Measurements from ENCODE around the gene UBE2C. TPM values are rescaled to one million over a fixed set of nuclear protein-coding genes. Genes with fewer than 3 reads are reported as not detected.

UBE2C gene
- total RNA-seq, 1 experiment from 2014 or later, result 268 TPM

DNA sequence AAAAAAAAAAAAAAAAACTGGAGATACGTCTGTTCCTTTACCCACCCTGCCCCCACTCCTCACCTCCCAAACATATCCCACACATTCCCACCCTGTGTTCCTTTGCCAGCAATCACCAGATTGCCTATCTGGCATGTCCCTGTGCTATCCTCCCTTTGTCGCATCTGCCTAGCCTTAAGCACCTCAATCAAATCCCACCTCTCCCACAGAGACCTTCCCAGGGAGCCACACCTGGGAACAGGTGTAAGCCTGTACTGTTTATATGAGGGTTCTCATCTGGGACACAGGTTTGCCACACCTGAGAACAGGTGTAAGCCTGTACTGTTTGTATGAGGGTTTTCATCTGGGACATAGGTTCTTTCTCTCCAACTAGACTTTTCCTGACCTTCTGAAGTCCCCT is 37.5 kb upstream of the UBE2C start:
- DNase-seq, result no peak
- no peak overlapping the region for H2BK5ac ChIP-seq (ENCODE audit: insufficient read length, low read length)
- H3K14ac ChIP-seq (ENCODE audit: insufficient read depth, low read length), result no peak overlapping the region
- H3K4me2 ChIP-seq (ENCODE audit: insufficient read depth, insufficient read length, low read length), result no peak overlapping the region
- Mint-ChIP-seq H3K4me3 (no peak overlapping the region), H3K27ac (no peak overlapping the region; a peak in 1 of 7 replicates), H3K27me3 (ENCODE audit: low read depth) (peaks cover 1% of the 10 kb centered on the region), H3K4me1 (peaks cover 4 to 8% of the 10 kb centered on the region in 2 experiments), H3K36me3 (ENCODE audit: insufficient read depth in 1 of 3, low read depth in 3 of 3) (no peaks in the 10 kb centered on the region; a peak in 1 of 7 replicates), H3K9me3 (no peaks in the 10 kb centered on the region; a peak in 1 of 5 replicates)
- H3K9me3 ChIP-seq (ENCODE audit: control insufficient read depth, low read depth, low read length), result no peaks in the 10 kb centered on the region
- no peak overlapping the region for H3T11ph ChIP-seq (ENCODE audit: low read length)
- WGBS (ENCODE audit: extremely low coverage, insufficient read length, low lambda C conversion rate), result no CpG with 5 or more reads among the region's 2 CpGs
- H3K9ac ChIP-seq (ENCODE audit: extremely low read depth, insufficient read length, low read length), result no peak overlapping the region
- H2AK5ac ChIP-seq (ENCODE audit: insufficient read length, low read length), result no peak overlapping the region
- H3K4me1 ChIP-seq (ENCODE audit: insufficient read depth, low read length), result 0 out of 2 replicates have a peak, but pooled peaks cover 2% of the 10 kb centered on the region
- no peak overlapping the region for H2BK20ac ChIP-seq (ENCODE audit: low read depth, low read length, poor library complexity, severe bottlenecking)
- H3K27ac ChIP-seq (ENCODE audit: insufficient read length, low read depth, low read length), result no peak overlapping the region
- no peak overlapping the region for H2BK15ac ChIP-seq (ENCODE audit: low read depth, low read length)
- no peak overlapping the region for H4K5ac ChIP-seq (ENCODE audit: insufficient read length, low read depth, low read length)
- no peak overlapping the region for H3K56ac ChIP-seq (ENCODE audit: insufficient read length, low read depth, low read length)
- no peaks in the 10 kb centered on the region for H3K79me1 ChIP-seq (ENCODE audit: insufficient read depth, low read depth, low read length, poor library complexity, severe bottlenecking)
- H3K4ac ChIP-seq (ENCODE audit: low read depth, low read length), result no peak overlapping the region
- no peak overlapping the region for H4K91ac ChIP-seq (ENCODE audit: insufficient read length, low read depth, low read length)
- H2BK120ac ChIP-seq (ENCODE audit: low read depth, low read length, poor library complexity, severe bottlenecking), result no peak overlapping the region
- H2AFZ ChIP-seq (ENCODE audit: low read length), result no peak overlapping the region
- no peak overlapping the region for H2BK12ac ChIP-seq (ENCODE audit: insufficient read length, low read depth, low read length)
- TF ChIP-seq, protein P1, sequence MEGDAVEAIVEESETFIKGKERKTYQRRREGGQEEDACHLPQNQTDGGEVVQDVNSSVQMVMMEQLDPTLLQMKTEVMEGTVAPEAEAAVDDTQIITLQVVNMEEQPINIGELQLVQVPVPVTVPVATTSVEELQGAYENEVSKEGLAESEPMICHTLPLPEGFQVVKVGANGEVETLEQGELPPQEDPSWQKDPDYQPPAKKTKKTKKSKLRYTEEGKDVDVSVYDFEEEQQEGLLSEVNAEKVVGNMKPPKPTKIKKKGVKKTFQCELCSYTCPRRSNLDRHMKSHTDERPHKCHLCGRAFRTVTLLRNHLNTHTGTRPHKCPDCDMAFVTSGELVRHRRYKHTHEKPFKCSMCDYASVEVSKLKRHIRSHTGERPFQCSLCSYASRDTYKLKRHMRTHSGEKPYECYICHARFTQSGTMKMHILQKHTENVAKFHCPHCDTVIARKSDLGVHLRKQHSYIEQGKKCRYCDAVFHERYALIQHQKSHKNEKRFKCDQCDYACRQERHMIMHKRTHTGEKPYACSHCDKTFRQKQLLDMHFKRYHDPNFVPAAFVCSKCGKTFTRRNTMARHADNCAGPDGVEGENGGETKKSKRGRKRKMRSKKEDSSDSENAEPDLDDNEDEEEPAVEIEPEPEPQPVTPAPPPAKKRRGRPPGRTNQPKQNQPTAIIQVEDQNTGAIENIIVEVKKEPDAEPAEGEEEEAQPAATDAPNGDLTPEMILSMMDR (conservative IDR thresholded peaks at IDR 0.05), result no peak
- H3K23me2 ChIP-seq (ENCODE audit: insufficient read length, low read depth, low read length, poor library complexity, severe bottlenecking), result no peaks in the 10 kb centered on the region
- no peaks in the 10 kb centered on the region for H4K20me1 ChIP-seq (ENCODE audit: control insufficient read depth, insufficient read depth, insufficient read length)
- no peak overlapping the region for H3K23ac ChIP-seq (ENCODE audit: insufficient read length, low read depth, low read length)
- H4K8ac ChIP-seq (replicated peaks; ENCODE audit: insufficient read length, low read depth, low read length), result no peak overlapping the region
- no peaks in the 10 kb centered on the region for H3K27me3 ChIP-seq (ENCODE audit: insufficient read depth, low read length)
- no peaks in the 10 kb centered on the region for H3K79me2 ChIP-seq (ENCODE audit: insufficient read depth, low read length)
- H3K18ac ChIP-seq (ENCODE audit: insufficient read length, low read depth, low read length), result no peak overlapping the region
